GM12872 (cell line): ENCODE data around the gene MACROD2.

Source experiments
- CTCF ChIP-seq: IDR thresholded peaks from 3 replicates; pipeline ENCODE4 v1.5.1; 2011; ENCODE audit warnings: low read depth, mild to moderate bottlenecking, low read length, moderate library complexity; ENCODE audit not compliant: insufficient read depth

The MACROD2 gene

GRCh38 chr20:14597206-14597715 is 601.9 kb downstream of the MACROD2 start:
- no peak for TF ChIP-seq CTCF

- no peak for TF ChIP-seq CTCF
Observed at GRCh38 chr20:14599613-14600012, 604.3 kb downstream of the MACROD2 start.

GRCh38 chr20:14600527-14600926 is 605.2 kb downstream of the MACROD2 start:
- TF ChIP-seq CTCF: no peak

GRCh38 chr20:14604143-14604542 is 608.8 kb downstream of the MACROD2 start:
- no peak for TF ChIP-seq CTCF

- TF ChIP-seq CTCF: no peak
Observed at GRCh38 chr20:14609328-14610221, 614.3 kb downstream of the MACROD2 start.

- TF ChIP-seq CTCF: no peak
Observed at GRCh38 chr20:14611479-14611878, 616.2 kb downstream of the MACROD2 start.

GRCh38 chr20:14612391-14612790 is 617.1 kb downstream of the MACROD2 start:
- TF ChIP-seq CTCF: no peak
